Prostate gland (tissue), 2 donors: ENCODE data around the gene L3MBTL4. TPM values are rescaled to one million over a fixed set of nuclear protein-coding genes. Genes with fewer than 3 reads are reported as not detected.

ENCODE experiments used
- DNase-seq: peaks from one replicate; pipeline ENCODE4 v3.0.0-alpha.2; 2019; ENCODE audit warnings: low spot score
- H3K27ac ChIP-seq, 2 donors: fragments of 200-600 bp; sonication (generic); 2 replicates each; pipeline ENCODE4 v1.5.1; 2017 to 2019
- H3K27me3 ChIP-seq: fragments of 200-600 bp; sonication (generic); replicated peaks from 2 replicates; pipeline ENCODE4 v1.5.1; 2019; ENCODE audit not compliant: insufficient read depth
- H3K36me3 ChIP-seq, 2 donors: fragments of 200-600 bp; sonication (generic); 1 replicate in 1 of 2; 2 replicates in 1 of 2; pipeline versions ENCODE4 v1.5.1 to v1.8.1; 2017 to 2019
- H3K4me1 ChIP-seq: fragments of 200-600 bp; sonication (generic); replicated peaks from 2 replicates; pipeline ENCODE4 v1.5.1; 2019
- H3K4me3 ChIP-seq, 2 donors: fragments of 200-600 bp; sonication (generic); 2 replicates each; pipeline ENCODE4 v1.5.1; 2017 to 2019
- H3K9me3 ChIP-seq: fragments of 200-600 bp; sonication (generic); 2 replicates; pipeline ENCODE4 v1.5.1; 2017
- CTCF ChIP-seq, 4 experiments: fragments of 200-600 bp in 2 of 4; fragments of 450-650 bp in 2 of 4; sonication (generic) in 2 of 4; IDR thresholded peaks; 1 replicate in 3 of 4; 2 replicates in 1 of 4; pipeline ENCODE4 v1.5.1; 2016 to 2019; ENCODE audit warnings: antibody characterized with exemption in 4 of 4, mild to moderate bottlenecking in 2 of 4, moderate library complexity in 2 of 4
- POLR2A ChIP-seq: fragments of 450-650 bp; IDR thresholded peaks from one replicate; pipeline ENCODE4 v1.6.1; 2016; ENCODE audit warnings: antibody characterized with exemption, mild to moderate bottlenecking
- POLR2AphosphoS5 ChIP-seq: sonication (generic); formaldehyde crosslinking; IDR thresholded peaks from one replicate; pipeline ENCODE4 v1.6.1; 2017; ENCODE audit warnings: antibody characterized with exemption
- WGBS: methylation state at CpG from one replicate; pipeline ENCODE4 v1.1.5; 2018; 5-methylcytosine and 5-hydroxymethylcytosine counted together
- intact Hi-C: fragments of 100-400 bp; cut with DNase I; formaldehyde crosslinking; loops from one replicate; pipeline ENCODE4 v1.14.2; 2022
- total RNA-seq, 2 donors: library from RNA; depleted of rRNA; stranded (reverse); fragments of >200 nt; gene quantifications; one replicate each; pipeline ENCODE4 v1.1.0, GENCODE V29; 2016

The L3MBTL4 gene
- total RNA-seq, 2 donors from 2014 or later, result 3.5 to 20.5 TPM

- intact Hi-C loops, result no loop called here
- H3K36me3 ChIP-seq, result no peaks in the 10 kb centered on the region
- WGBS, result 53% methylated on average over 6 of the region's 6 CpGs
- H3K27me3 ChIP-seq, result no peaks in the 10 kb centered on the region
- no peaks in the 10 kb centered on the region for H3K9me3 ChIP-seq
- no peak for DNase-seq
- no peaks in the 10 kb centered on the region for H3K4me1 ChIP-seq
- TF ChIP-seq CTCF (IDR thresholded peaks at IDR 0.05) (no peak), POLR2A (no peak), POLR2AphosphoS5 (no peak)
- H3K27ac ChIP-seq, result no peak overlapping the region
- no peak overlapping the region for H3K4me3 ChIP-seq
These were observed 306.9 kb downstream of the L3MBTL4 start for GRCh38 chr18:6107794-6108193.

GRCh38 chr18:6106091-6106685, 308.5 kb downstream of the L3MBTL4 start:
- Histone ChIP-seq H3K27ac (no peak overlapping the region), H3K36me3 (no peaks in the 10 kb centered on the region), H3K27me3 (no peaks in the 10 kb centered on the region), H3K9me3 (no peaks in the 10 kb centered on the region), H3K4me3 (no peak overlapping the region), H3K4me1 (no peaks in the 10 kb centered on the region)
- DNase-seq, result no peak
- intact Hi-C loops, result no loop called here
- no peak for TF ChIP-seq POLR2AphosphoS5
- no peak for TF ChIP-seq CTCF (IDR thresholded peaks at IDR 0.05)
- no peak for TF ChIP-seq POLR2A
- 34% methylated on average over 1 of the region's 1 CpG for WGBS

GRCh38 chr18:6103741-6104140, 311.0 kb downstream of the L3MBTL4 start:
- Histone ChIP-seq H3K4me3 (no peak overlapping the region), H3K27ac (no peak overlapping the region), H3K9me3 (no peaks in the 10 kb centered on the region), H3K36me3 (no peaks in the 10 kb centered on the region), H3K4me1 (no peaks in the 10 kb centered on the region), H3K27me3 (no peaks in the 10 kb centered on the region)
- intact Hi-C loops, result no loop called here
- DNase-seq, result no peak
- WGBS, result 84% methylated on average over 3 of the region's 3 CpGs
- TF ChIP-seq CTCF (IDR thresholded peaks at IDR 0.05) (no peak), POLR2A (no peak), POLR2AphosphoS5 (no peak)

- H3K27ac ChIP-seq, result no peak overlapping the region
- intact Hi-C loops, result no loop called here
- no peaks in the 10 kb centered on the region for H3K27me3 ChIP-seq
- TF ChIP-seq POLR2AphosphoS5, result no peak
- H3K9me3 ChIP-seq, result no peaks in the 10 kb centered on the region
- no peaks in the 10 kb centered on the region for H3K4me1 ChIP-seq
- no peak for DNase-seq
- no peaks in the 10 kb centered on the region for H3K36me3 ChIP-seq
- H3K4me3 ChIP-seq, result no peak overlapping the region
These were observed 318.0 kb downstream of the L3MBTL4 start for GRCh38 chr18:6096730-6097129.

- WGBS, result 88% methylated on average over 2 of the region's 2 CpGs
- intact Hi-C loops, result no loop called here
- no peak overlapping the region for H3K27ac ChIP-seq
These were observed 326.3 kb downstream of the L3MBTL4 start for GRCh38 chr18:6088432-6088831.

More at GRCh38 chr18:6088432-6088831, 326.3 kb downstream of the L3MBTL4 start:
- H3K27me3 ChIP-seq, result no peaks in the 10 kb centered on the region
- no peak for DNase-seq
- no peaks in the 10 kb centered on the region for H3K4me1 ChIP-seq
- no peak overlapping the region for H3K4me3 ChIP-seq
- TF ChIP-seq POLR2A (no peak), POLR2AphosphoS5 (no peak), CTCF (IDR thresholded peaks at IDR 0.05) (no peak)
- H3K9me3 ChIP-seq, result no peaks in the 10 kb centered on the region
- H3K36me3 ChIP-seq, result no peaks in the 10 kb centered on the region
